ENCODE results near the gene DST. TPM values are rescaled to one million over a fixed set of nuclear protein-coding genes. Genes with fewer than 3 reads are reported as not detected.

The DST gene
- total RNA-seq, 1 experiment from 2014 or later, result 144 TPM

- Histone ChIP-seq H3K4me3 (replicated peaks in 1 of 2; ENCODE audit: low read depth in 1 of 2, low read length in 2 of 2) (no peak overlapping the region), H3K4me1 (ENCODE audit: control insufficient read depth in 1 of 2, insufficient read depth in 2 of 2, low read length in 2 of 2) (no peaks in the 10 kb centered on the region), H3K9ac (ENCODE audit: low read length) (no peak overlapping the region), H3K79me2 (ENCODE audit: insufficient read depth, low read length) (no peaks in the 10 kb centered on the region), H4K20me1 (ENCODE audit: insufficient read depth) (no peaks in the 10 kb centered on the region), H3K9me2 (ENCODE audit: insufficient read depth) (no peaks in the 10 kb centered on the region), H3K27ac (ENCODE audit: low read depth, low read length) (no peak overlapping the region), H3K4me2 (ENCODE audit: low read length) (no peak overlapping the region), H3K36me3 (ENCODE audit: control insufficient read depth in 1 of 2, insufficient read depth in 2 of 2, low read length in 2 of 2) (peaks cover 9 to 18% of the 10 kb centered on the region in 2 experiments), H3K27me3 (ENCODE audit: insufficient read depth, low read length) (no peaks in the 10 kb centered on the region), H3K9me3 (ENCODE audit: control insufficient read depth in 1 of 2, insufficient read depth in 1 of 2, low read depth in 1 of 2, low read length in 2 of 2) (no peaks in the 10 kb centered on the region), H2AFZ (ENCODE audit: low read depth, low read length, poor library complexity, severe bottlenecking) (no peak overlapping the region)
- TF ChIP-seq POLR2A (IDR thresholded peaks at IDR 0.05; ENCODE audit: borderline replicate concordance, extremely low read depth, insufficient read depth, insufficient read length) (no peak), SP1 (IDR thresholded peaks at IDR 0.05; ENCODE audit: low read depth) (no peak), SRF (IDR thresholded peaks at IDR 0.05; ENCODE audit: low read depth) (no peak), ATF3 (IDR thresholded peaks at IDR 0.05) (no peak), YY1 (IDR thresholded peaks at IDR 0.05; ENCODE audit: extremely low read depth, insufficient replicate concordance, low read depth, low read length) (no peak), SIN3A (IDR thresholded peaks at IDR 0.05; ENCODE audit: low read depth) (no peak), JUND (IDR thresholded peaks at IDR 0.05) (no peak)
- ATAC-seq (no peak), DNase-seq (ENCODE audit: low read depth, low spot score) (no peak)
- intact Hi-C loops (cut with micrococcal nuclease), result no loop called here
- POLR2A ChIA-PET, result no interaction called here
- RAD21 ChIA-PET (ENCODE audit: low non-redundant PET in 1 of 2, low total read pairs in 2 of 2, uncharacterized antibody in 2 of 2, unreplicated experiment in 2 of 2), result no interaction called here
- CTCF ChIA-PET, result no interaction called here
- BruUV-seq (replicated peaks), result no TSS peak
Observed at GRCh38 chr6:56518995-56519767, 123.5 kb downstream of the DST start.

- Histone ChIP-seq H3K36me3 (ENCODE audit: control insufficient read depth in 1 of 2, insufficient read depth in 2 of 2, low read length in 2 of 2) (peaks cover 10 to 20% of the 10 kb centered on the region in 2 experiments; a peak in 3 of 4 replicates), H3K9ac (ENCODE audit: low read length) (no peak overlapping the region), H3K9me3 (ENCODE audit: control insufficient read depth in 1 of 2, insufficient read depth in 1 of 2, low read depth in 1 of 2, low read length in 2 of 2) (no peaks in the 10 kb centered on the region), H4K20me1 (ENCODE audit: insufficient read depth) (no peaks in the 10 kb centered on the region), H3K79me2 (ENCODE audit: insufficient read depth, low read length) (no peaks in the 10 kb centered on the region), H3K4me1 (ENCODE audit: control insufficient read depth in 1 of 2, insufficient read depth in 2 of 2, low read length in 2 of 2) (no peaks in the 10 kb centered on the region), H3K4me2 (ENCODE audit: low read length) (no peak overlapping the region), H3K9me2 (ENCODE audit: insufficient read depth) (no peaks in the 10 kb centered on the region), H3K27me3 (ENCODE audit: insufficient read depth, low read length) (no peaks in the 10 kb centered on the region), H3K27ac (ENCODE audit: low read depth, low read length) (no peak overlapping the region), H2AFZ (ENCODE audit: low read depth, low read length, poor library complexity, severe bottlenecking) (no peak overlapping the region), H3K4me3 (replicated peaks in 1 of 2; ENCODE audit: low read depth in 1 of 2, low read length in 2 of 2) (no peak overlapping the region)
- ChIA-PET RAD21 (ENCODE audit: low non-redundant PET in 1 of 2, low total read pairs in 2 of 2, uncharacterized antibody in 2 of 2, unreplicated experiment in 2 of 2) (no interaction called here), CTCF (no interaction called here), POLR2A (no interaction called here)
- no TSS peak for BruUV-seq (replicated peaks)
- intact Hi-C loops (cut with micrococcal nuclease), result no loop called here
- DNase-seq (ENCODE audit: low read depth, low spot score) (no peak), ATAC-seq (no peak)
- TF ChIP-seq MAX (IDR thresholded peaks at IDR 0.05) (no peak), CBX3 (IDR thresholded peaks at IDR 0.05; ENCODE audit: low read depth) (no peak), ELF1 (IDR thresholded peaks at IDR 0.05; ENCODE audit: borderline replicate concordance, low read depth) (no peak), ZBTB33 (IDR thresholded peaks at IDR 0.05; ENCODE audit: extremely low read depth, insufficient replicate concordance, low read length) (no peak), ZFX (IDR thresholded peaks at IDR 0.05) (no peak), FOSL1 (IDR thresholded peaks at IDR 0.05; ENCODE audit: low read depth) (no peak), CTCF (IDR thresholded peaks at IDR 0.05 in 2 of 3, conservative IDR thresholded peaks at IDR 0.05 in 1 of 3; ENCODE audit: borderline replicate concordance in 1 of 3, insufficient read depth in 1 of 3, low read depth in 2 of 3, low read length in 2 of 3) (no peak), ATF3 (IDR thresholded peaks at IDR 0.05) (no peak), TCF7L2 (IDR thresholded peaks at IDR 0.05; ENCODE audit: borderline replicate concordance, extremely low read depth, insufficient read depth, insufficient read length) (no peak)
Observed at GRCh38 chr6:56517155-56517745, 125.4 kb downstream of the DST start.
